Measurements from ENCODE around the gene PSMB3. TPM values are rescaled to one million over a fixed set of nuclear protein-coding genes. Genes with fewer than 3 reads are reported as not detected.

PSMB3 gene
- 328 and 392 TPM in 2 replicates for total RNA-seq

GRCh38 chr17:38752308-38753070 is at the start of gene PSMB3:
TSS of gene PSMB3 (plus strand) at chr17:38752741. CDS start at chr17:38752827, 86 bp downstream.
- DNase-seq (ENCODE audit: low read depth): peak; percentile 99
- H3K4me3 ChIP-seq (ENCODE audit: low read depth, low read length): peak within 1 kb of the TSS; percentile 81
- TF ChIP-seq CTCF (IDR thresholded peaks at IDR 0.05; ENCODE audit: insufficient read depth, low read depth, low read length): no peak

DNA sequence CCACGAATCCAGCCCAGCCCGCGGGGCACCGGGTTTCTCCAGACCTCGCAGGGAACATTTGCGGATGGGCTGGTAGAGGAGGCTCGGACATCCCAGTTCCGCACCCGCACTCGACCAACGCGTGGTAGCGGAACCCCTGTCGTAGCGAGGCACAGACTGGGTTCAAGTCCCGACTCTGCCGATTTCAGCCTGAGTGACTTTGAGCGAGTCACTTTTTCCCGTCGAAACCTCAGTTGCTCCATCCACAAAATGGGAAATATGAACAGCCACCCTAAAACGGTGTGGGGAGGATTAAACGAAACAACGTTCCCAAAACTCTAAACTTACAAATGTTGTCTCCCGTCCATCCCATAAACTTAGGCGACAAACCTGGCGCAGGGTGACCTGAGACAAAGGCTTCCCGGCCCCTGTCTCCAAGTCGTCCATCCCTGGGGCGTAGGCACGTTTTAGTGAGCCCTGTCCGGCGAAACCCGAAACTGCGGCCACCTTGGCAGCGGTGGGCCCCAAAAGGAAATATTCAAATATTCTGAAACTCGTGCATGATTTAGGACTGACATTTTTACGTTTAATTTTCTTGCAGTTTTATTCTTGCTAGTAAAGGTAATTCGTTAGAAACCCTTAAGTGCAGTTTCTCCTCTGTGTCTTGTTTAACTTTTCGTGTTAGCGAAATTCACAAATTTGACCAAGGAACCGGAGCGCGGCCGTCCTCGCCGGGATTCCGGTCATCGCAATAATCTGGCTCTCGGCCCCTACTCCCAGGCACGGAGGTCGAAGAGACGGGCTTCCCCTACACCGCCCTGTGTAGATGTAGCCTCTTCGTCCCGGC is 49.4 kb upstream of the PSMB3 start:
- TF ChIP-seq CTCF (IDR thresholded peaks at IDR 0.05; ENCODE audit: insufficient read depth, low read depth, low read length): no peak
- H3K4me3 ChIP-seq (ENCODE audit: low read depth, low read length): peak overlapping the region; percentile 78
- no peak for DNase-seq (ENCODE audit: low read depth)

DNA sequence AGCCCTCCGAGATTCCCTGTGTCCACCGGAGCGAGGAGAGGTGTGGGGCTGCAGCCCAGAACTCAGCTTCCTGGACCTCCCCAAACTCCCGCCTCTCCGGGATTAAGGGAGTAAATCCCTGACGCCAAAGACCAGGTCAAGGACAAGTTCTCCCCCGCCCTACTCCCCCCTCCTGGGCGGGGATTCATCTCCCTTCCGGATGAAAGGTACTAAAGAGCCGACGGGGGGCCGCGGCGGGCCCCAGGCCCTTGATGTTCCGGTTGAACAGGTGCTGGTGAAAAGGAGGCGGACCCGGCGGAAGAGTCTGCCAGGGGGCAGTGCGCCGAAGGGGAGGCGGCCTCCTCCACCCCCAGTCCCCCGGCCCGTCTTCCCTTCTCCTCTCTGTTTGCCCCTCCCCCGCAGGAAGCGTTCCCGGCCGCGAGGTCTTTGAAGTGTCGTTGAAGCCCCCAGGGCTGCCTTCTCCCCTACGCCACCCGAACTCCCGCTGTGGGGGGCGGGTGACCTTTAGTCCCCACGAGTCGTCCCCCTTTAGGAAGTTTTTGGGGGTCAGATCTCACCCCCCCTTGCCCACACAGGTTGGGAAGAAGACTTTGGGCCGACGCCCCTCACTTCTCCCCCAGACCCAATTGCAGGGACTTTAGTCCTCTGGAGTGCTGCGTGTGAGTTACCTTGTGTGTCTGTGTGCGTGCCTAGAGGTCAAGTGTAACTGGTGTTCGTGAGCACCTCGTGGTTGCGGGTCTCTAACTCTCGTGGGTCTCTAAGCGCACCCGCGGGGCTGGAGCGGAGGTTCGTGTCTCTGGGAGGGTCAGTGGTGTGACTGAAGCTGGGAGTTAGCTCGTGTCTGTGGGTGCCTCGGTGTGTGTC is 48.6 kb upstream of the PSMB3 start:
- H3K4me3 ChIP-seq (ENCODE audit: low read depth, low read length): peak overlapping the region; percentile 78
- no peak for TF ChIP-seq CTCF (IDR thresholded peaks at IDR 0.05; ENCODE audit: insufficient read depth, low read depth, low read length)
- peak; percentile 45 for DNase-seq (ENCODE audit: low read depth)

DNA sequence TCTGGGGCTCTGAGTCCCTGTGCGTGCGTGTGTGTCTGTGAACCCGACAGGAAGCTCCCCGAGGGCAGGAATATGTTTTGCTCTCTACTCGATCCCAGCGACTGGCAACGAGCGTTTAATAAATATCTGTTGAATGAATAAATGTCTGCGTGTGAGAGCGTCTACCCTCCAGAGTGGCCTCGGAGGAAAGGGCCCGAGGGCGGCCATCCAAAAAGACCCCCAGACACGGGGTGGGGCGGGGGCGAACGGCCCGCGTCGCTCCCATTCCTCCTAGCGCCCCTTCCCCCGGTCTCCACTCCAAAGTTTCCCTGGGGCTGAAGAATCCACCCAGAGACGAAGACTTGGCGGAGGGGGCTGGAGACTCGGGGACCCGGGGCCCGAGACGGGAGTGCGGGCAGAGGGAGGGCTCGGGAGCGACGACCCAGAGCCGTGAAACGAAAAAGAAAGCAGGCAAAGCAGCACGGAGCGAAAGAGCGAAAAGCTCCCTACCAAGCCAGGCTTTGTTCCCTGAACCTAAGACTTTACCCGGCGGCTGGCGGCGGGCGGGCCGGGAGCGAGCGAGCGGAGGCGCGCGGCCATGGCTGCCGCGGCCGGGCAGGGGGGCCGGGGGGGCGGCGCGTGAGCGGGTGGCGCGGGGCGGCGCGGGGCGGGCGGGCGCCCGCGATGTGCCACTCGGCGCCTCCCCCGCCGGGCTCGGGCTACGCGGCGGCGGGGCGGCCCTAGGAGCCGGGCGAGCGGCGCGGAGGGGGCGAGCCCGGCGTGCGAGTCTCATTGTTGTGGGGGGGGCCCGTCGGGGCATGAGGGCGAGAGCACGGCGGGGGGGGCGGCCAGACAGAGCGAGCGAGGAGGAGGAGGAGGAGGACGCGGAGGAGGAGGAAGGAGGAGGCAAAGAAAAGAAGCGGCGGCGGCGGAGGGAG is 47.7 kb upstream of the PSMB3 start, which contains the start of gene MLLT6:
Gene MLLT6, plus strand, starts transcription at position 668 of the 917 bp plus-strand sequence. CDS start 360 bp downstream, outside the sequence.
- TF ChIP-seq CTCF (IDR thresholded peaks at IDR 0.05; ENCODE audit: insufficient read depth, low read depth, low read length): no peak
- peak within 1 kb of the TSS; percentile 78 for H3K4me3 ChIP-seq (ENCODE audit: low read depth, low read length)
- peak; percentile 78 for DNase-seq (ENCODE audit: low read depth)

- TF ChIP-seq CTCF (IDR thresholded peaks at IDR 0.05; ENCODE audit: insufficient read depth, low read depth, low read length): no peak
- peak overlapping the region; percentile 78 for H3K4me3 ChIP-seq (ENCODE audit: low read depth, low read length)
- no peak for DNase-seq (ENCODE audit: low read depth)
Measured at GRCh38 chr17:38705523-38705802, 47.1 kb upstream of the PSMB3 start.

All from fibroblast of villous mesenchyme (primary cell).